ENCODE results near the gene IGF2. TPM values are rescaled to one million over a fixed set of nuclear protein-coding genes. Genes with fewer than 3 reads are reported as not detected.

The IGF2 gene
- total RNA-seq, 1 donor from 2014 or later: 6.6 TPM

DNA sequence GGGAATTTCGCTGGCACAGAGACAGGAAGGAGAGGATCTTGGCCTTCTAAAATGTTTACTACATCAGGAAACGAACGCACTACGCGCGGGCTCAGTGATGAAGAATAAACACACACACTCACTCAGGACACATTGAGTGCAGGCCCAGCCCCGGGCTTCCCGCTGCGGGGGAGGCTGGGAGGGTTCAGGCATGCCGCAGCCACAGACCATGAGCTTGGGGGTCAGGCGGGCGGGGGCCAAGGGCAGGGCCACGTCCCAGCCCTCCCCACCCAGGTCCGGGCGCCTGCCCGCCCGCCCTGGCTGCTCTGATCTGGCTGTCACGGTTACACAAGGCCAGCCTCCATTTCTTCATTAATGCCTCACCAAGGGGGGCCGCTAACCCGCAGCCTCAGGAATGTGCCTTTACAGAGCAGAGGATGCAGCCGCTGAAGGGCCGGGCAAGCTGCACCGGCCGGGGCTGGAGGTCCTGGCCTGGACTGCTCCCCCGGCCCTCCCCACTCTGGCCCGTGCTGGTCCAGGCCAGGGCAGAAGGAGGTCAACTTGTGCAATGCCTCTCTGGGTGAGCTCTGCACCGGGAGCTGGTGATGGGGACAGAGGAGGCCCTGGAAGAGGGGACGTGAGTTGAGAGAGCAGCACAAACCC is 41.7 kb downstream of the IGF2 start:
- peak; percentile 72 for DNase-seq (ENCODE audit: low read depth)
- TF ChIP-seq, protein P1, sequence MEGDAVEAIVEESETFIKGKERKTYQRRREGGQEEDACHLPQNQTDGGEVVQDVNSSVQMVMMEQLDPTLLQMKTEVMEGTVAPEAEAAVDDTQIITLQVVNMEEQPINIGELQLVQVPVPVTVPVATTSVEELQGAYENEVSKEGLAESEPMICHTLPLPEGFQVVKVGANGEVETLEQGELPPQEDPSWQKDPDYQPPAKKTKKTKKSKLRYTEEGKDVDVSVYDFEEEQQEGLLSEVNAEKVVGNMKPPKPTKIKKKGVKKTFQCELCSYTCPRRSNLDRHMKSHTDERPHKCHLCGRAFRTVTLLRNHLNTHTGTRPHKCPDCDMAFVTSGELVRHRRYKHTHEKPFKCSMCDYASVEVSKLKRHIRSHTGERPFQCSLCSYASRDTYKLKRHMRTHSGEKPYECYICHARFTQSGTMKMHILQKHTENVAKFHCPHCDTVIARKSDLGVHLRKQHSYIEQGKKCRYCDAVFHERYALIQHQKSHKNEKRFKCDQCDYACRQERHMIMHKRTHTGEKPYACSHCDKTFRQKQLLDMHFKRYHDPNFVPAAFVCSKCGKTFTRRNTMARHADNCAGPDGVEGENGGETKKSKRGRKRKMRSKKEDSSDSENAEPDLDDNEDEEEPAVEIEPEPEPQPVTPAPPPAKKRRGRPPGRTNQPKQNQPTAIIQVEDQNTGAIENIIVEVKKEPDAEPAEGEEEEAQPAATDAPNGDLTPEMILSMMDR (IDR thresholded peaks at IDR 0.05; ENCODE audit: insufficient read depth, low read length, severe bottlenecking): no peak
- no peak for FAIRE-seq
- Histone ChIP-seq H3K4me3 (ENCODE audit: low read depth, low read length) (no peak overlapping the region), H3K36me3 (ENCODE audit: control insufficient read depth, insufficient read depth, low read length) (no peaks in the 10 kb centered on the region), H3K27me3 (ENCODE audit: control insufficient read depth, insufficient read depth, low read length) (no peaks in the 10 kb centered on the region)

DNA sequence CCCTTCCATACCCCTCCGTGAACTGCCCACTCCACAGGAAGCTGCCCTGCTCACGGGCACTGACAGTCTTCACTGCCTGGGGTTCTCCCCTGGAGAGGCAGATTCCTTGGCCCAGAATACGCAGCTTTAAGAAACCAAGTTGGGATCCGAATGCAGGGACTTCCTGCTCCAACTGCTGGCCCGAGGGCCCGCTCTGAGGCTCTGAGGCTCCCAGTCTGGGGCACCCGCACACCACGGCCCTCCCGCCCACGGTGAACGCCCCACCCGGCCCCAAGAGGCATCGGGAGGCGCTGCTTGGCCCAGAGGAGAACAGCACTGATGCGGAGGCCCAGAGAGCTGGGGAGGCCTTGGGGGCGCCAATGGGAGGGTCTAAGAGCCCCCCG is 42.3 kb downstream of the IGF2 start:
- H3K27me3 ChIP-seq (ENCODE audit: control insufficient read depth, insufficient read depth, low read length): no peaks in the 10 kb centered on the region
- no peak for DNase-seq (ENCODE audit: low read depth)
- TF ChIP-seq, protein P1 (IDR thresholded peaks at IDR 0.05; ENCODE audit: insufficient read depth, low read length, severe bottlenecking): no peak

GRCh38 chr11:2096011-2096918 is 42.9 kb downstream of the IGF2 start:
- Histone ChIP-seq H3K4me3 (ENCODE audit: low read depth, low read length) (no peak overlapping the region), H3K27me3 (ENCODE audit: control insufficient read depth, insufficient read depth, low read length) (peaks cover 2% of the 10 kb centered on the region), H3K36me3 (ENCODE audit: control insufficient read depth, insufficient read depth, low read length) (no peaks in the 10 kb centered on the region)
- DNase-seq (ENCODE audit: low read depth): no peak
- FAIRE-seq: no peak
- TF ChIP-seq, protein P1 (IDR thresholded peaks at IDR 0.05; ENCODE audit: insufficient read depth, low read length, severe bottlenecking): no peak

More for the DNA sequence above, 42.3 kb downstream of the IGF2 start:
- Histone ChIP-seq H3K4me3 (ENCODE audit: low read depth, low read length) (no peak overlapping the region), H3K36me3 (ENCODE audit: control insufficient read depth, insufficient read depth, low read length) (no peaks in the 10 kb centered on the region)
- no peak for FAIRE-seq

GRCh38 chr11:2095542-2095941 is 43.6 kb downstream of the IGF2 start:
- DNase-seq (ENCODE audit: low read depth): no peak
- FAIRE-seq: no peak
- Histone ChIP-seq H3K27me3 (ENCODE audit: control insufficient read depth, insufficient read depth, low read length) (peaks cover 3% of the 10 kb centered on the region), H3K36me3 (ENCODE audit: control insufficient read depth, insufficient read depth, low read length) (no peaks in the 10 kb centered on the region), H3K4me3 (ENCODE audit: low read depth, low read length) (no peak overlapping the region)
- TF ChIP-seq, protein P1 (IDR thresholded peaks at IDR 0.05; ENCODE audit: insufficient read depth, low read length, severe bottlenecking): no peak

DNA sequence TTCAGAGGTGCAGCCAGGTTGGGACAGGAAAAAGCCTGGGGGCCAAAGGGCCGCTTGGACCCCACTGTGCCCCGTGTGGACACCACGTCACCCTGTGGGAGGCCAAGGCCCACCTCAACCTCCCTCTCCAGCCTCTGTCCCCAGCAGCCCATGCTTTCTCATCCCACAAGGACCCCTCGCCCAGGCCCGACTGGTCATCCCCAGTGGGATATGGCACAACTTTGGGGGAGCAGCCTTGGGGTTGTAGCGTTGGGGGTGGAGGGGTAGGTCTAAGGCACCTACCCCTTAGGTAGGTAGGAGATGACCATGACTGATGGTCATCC is 44.0 kb downstream of the IGF2 start:
- Histone ChIP-seq H3K4me3 (ENCODE audit: low read depth, low read length) (no peak overlapping the region), H3K27me3 (ENCODE audit: control insufficient read depth, insufficient read depth, low read length) (peaks cover 3% of the 10 kb centered on the region), H3K36me3 (ENCODE audit: control insufficient read depth, insufficient read depth, low read length) (no peaks in the 10 kb centered on the region)
- DNase-seq (ENCODE audit: low read depth) (no peak), FAIRE-seq (no peak)
- TF ChIP-seq, protein P1 (IDR thresholded peaks at IDR 0.05; ENCODE audit: insufficient read depth, low read length, severe bottlenecking): no peak
